Type B pancreatic cell (in vitro differentiated cells): ENCODE measurements around the gene UACA. TPM values are rescaled to one million over a fixed set of nuclear protein-coding genes. Genes with fewer than 3 reads are reported as not detected.

Source experiments
- DNase-seq: peaks from one replicate; pipeline ENCODE4 v3.0.0; 2021; ENCODE audit warnings: mixed read lengths; ENCODE audit not compliant: unreplicated experiment; ENCODE audit errors: extremely low spot score
- H3K27ac Mint-ChIP-seq: 2 replicates; pipeline ENCODE4 v1.8.0; 2021; ENCODE audit warnings: mild to moderate bottlenecking, mixed read lengths
- H3K27me3 Mint-ChIP-seq: 2 replicates; pipeline ENCODE4 v1.8.0; 2021; ENCODE audit warnings: mixed read lengths
- H3K36me3 Mint-ChIP-seq: 2 replicates; pipeline ENCODE4 v1.8.0; 2021; ENCODE audit warnings: mixed read lengths
- H3K4me1 Mint-ChIP-seq: one replicate; pipeline ENCODE4 v1.8.0; 2021; ENCODE audit warnings: mixed read lengths; ENCODE audit not compliant: unreplicated experiment
- H3K4me3 Mint-ChIP-seq: 2 replicates; pipeline ENCODE4 v1.8.0; 2021; ENCODE audit warnings: mild to moderate bottlenecking, mixed read lengths
- H3K9me3 Mint-ChIP-seq: 2 replicates; pipeline ENCODE4 v1.8.0; 2021; ENCODE audit warnings: mixed read lengths
- CTCF ChIP-seq: fragments of 200-600 bp; sonication (generic); conservative IDR thresholded peaks from 2 replicates; pipeline ENCODE4 v1.5.0; 2021; ENCODE audit warnings: antibody characterized with exemption, mild to moderate bottlenecking
- total RNA-seq: library from RNA; stranded (reverse); gene quantifications from 2 replicates; pipeline ENCODE4 v1.2.1, GENCODE V29; 2021; ENCODE audit warnings: low replicate concordance

The UACA gene
- total RNA-seq, 1 donor from 2014 or later = 36.4 TPM

- no peak for DNase-seq
- Mint-ChIP-seq H3K27me3 (peaks cover 6% of the 10 kb centered on the region), H3K9me3 (peaks cover 5% of the 10 kb centered on the region), H3K4me1 (peaks cover 4% of the 10 kb centered on the region), H3K27ac (no peak overlapping the region), H3K36me3 (no peaks in the 10 kb centered on the region), H3K4me3 (no peak overlapping the region)
- no peak for TF ChIP-seq CTCF
These were observed 17.9 kb upstream of the UACA start for GRCh38 chr15:70781236-70781635.

GRCh38 chr15:70778258-70779076 is 15.1 kb upstream of the UACA start:
- no peak for DNase-seq
- H3K9me3 Mint-ChIP-seq = peaks cover 5% of the 10 kb centered on the region
- H3K36me3 Mint-ChIP-seq = no peaks in the 10 kb centered on the region
- peaks cover 4% of the 10 kb centered on the region for H3K4me1 Mint-ChIP-seq
- H3K27me3 Mint-ChIP-seq = peaks cover 4% of the 10 kb centered on the region
- H3K4me3 Mint-ChIP-seq = no peak overlapping the region
- no peak for TF ChIP-seq CTCF
- H3K27ac Mint-ChIP-seq = peak overlapping the region; percentile 80

- H3K27ac Mint-ChIP-seq = no peak overlapping the region
- H3K9me3 Mint-ChIP-seq = peaks cover 5% of the 10 kb centered on the region
- no peak for TF ChIP-seq CTCF
- H3K36me3 Mint-ChIP-seq = no peaks in the 10 kb centered on the region
- H3K4me1 Mint-ChIP-seq = peaks cover 4% of the 10 kb centered on the region
- peaks cover 4% of the 10 kb centered on the region for H3K27me3 Mint-ChIP-seq
- H3K4me3 Mint-ChIP-seq = no peak overlapping the region
- DNase-seq = no peak
These were observed 14.0 kb upstream of the UACA start for GRCh38 chr15:70777170-70777926.

- H3K4me3 Mint-ChIP-seq = no peak overlapping the region
- H3K4me1 Mint-ChIP-seq = no peaks in the 10 kb centered on the region
- no peaks in the 10 kb centered on the region for H3K9me3 Mint-ChIP-seq
- TF ChIP-seq CTCF = no peak
- no peak overlapping the region for H3K27ac Mint-ChIP-seq
- H3K27me3 Mint-ChIP-seq = no peaks in the 10 kb centered on the region
- DNase-seq = no peak
- H3K36me3 Mint-ChIP-seq = no peaks in the 10 kb centered on the region
These were observed 11.8 kb upstream of the UACA start for GRCh38 chr15:70775160-70775559.

GRCh38 chr15:70772402-70772801 is 9.0 kb upstream of the UACA start:
- H3K36me3 Mint-ChIP-seq = no peaks in the 10 kb centered on the region
- H3K4me1 Mint-ChIP-seq = peaks cover 3% of the 10 kb centered on the region
- TF ChIP-seq CTCF = no peak
- H3K27me3 Mint-ChIP-seq = no peaks in the 10 kb centered on the region
- H3K27ac Mint-ChIP-seq = no peak overlapping the region
- no peaks in the 10 kb centered on the region for H3K9me3 Mint-ChIP-seq
- no peak for DNase-seq
- H3K4me3 Mint-ChIP-seq = no peak overlapping the region
